ENCODE results near the gene AGPAT3.

The AGPAT3 gene

DNA sequence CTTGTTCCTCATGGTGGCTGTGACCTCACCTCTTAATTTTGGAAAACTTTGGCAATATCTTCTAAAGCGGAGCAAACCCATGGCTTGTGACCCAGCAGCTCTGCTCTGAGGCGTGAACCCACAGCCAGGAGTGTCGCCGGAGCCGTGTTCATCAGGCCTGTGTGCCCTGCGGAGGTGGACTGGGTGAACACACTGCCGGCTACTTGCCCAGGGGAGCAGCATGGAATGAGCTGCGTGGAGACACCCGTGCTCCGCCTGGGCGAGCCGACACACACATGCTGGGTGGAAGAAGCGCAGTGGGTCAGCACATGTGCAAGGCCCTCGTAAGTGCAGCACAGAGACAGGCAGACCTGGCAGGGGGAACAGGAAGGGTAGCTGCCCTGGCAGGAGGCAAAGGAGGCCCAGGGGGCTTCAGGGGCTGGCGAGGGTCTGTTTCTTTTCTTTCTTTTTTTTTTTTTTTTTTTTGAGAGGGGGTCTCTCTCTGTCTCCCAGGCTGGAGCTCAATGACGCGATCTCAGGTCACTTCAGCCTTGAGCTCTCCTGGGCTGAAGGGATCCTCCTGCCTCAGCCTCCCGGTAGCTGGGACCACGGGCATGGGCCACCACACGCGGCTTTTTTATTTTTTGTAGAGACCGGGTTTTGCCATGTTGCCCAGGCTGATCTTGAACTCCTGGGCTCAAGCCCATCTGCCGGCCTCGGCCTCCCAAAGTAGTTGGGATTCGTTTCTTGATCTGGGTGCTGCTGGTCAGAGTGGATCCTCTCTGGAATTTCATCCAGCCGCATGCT, 41.8 kb downstream of the AGPAT3 start:
- DNase-seq (ENCODE audit: low read depth, low spot score): no peak

- no peak for DNase-seq (ENCODE audit: low read depth, low spot score)
Measured at GRCh38 chr21:43907751-43908150, 42.7 kb downstream of the AGPAT3 start.

DNA sequence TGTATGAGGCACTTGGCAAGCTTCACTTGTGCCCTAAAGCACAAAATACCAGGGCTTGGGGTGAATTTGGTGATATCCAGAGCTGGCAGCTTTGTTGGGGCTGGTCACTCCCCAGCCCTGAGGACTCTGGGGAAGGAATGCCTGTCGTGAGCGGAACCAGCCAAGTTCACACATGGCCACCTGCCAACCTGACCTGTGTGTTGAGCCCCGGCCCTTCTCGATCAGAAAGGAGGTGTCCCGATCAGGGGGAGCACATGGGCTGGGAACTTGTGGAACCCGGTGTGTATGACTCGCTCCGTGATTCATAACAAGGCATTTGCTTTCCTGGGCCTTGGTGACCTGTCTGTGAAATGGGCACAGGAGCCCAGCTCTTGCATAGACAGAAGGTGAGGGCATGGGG, 43.1 kb downstream of the AGPAT3 start:
- DNase-seq (ENCODE audit: low read depth, low spot score): no peak

- no peak for DNase-seq (ENCODE audit: low read depth, low spot score)
Measured at GRCh38 chr21:43909741-43910400, 44.8 kb downstream of the AGPAT3 start.

DNA sequence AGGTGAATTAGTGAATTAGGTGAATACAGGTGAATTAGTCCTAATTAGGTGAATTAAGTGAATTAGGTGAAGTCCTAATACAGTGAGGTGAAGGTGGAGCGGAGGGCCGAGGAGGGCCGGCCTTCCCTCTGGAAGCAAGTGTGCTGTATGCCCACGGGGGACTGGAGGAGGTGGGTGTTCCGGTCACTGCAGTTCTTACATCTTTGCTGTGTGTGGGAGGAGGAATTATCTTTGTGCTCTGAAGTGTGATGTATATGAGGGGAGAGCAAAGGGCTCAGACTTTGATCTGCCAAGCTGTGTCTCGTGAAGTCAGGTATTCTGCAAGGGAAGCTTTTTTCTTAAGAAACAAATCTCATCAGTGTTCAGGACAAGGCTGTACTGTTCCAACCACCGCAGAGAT, 45.4 kb downstream of the AGPAT3 start:
- DNase-seq (ENCODE audit: low read depth, low spot score): no peak

DNA sequence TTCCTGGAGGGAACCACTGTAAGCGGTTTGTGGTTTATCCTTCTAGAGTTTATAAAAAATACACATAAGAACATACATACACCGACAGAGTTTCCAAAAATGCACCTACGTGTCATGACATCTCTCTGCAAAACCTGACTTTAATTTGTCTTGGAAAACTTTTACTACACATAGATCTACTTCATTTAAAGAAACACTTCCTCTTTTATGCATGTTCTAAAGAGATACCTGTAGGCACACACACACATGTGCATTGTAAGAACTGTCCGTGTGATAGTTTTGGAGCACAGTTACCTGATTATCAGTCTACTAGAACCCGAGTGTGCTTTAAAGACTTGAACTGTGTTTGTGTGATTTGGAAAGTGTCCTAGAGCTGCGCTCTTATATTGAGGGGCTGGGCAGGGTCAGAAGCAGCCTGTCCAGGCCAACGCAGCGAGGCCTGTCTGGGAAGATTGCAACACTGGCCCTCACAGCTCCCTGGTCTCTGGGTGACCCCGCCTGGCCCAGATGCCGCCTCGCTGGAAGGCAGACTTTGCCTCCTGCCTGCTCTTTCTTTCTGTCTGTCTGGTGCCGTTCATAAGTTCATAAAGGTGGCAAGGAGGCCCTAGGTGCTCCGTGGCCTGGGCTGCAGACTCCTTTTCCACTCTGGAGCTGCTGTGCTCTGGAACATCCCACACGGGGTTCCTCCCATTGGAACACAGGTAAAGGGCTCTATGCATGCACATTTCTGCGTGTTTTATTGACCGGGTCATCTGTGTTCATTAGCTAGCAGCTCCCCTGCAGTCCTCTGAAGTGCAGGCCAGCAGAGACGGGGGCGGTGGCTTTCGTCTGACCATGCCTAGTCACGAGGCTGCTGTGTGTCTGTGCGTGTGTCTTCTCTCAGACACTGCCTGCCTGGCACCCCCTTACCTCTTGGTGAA, 46.3 kb downstream of the AGPAT3 start:
- DNase-seq (ENCODE audit: low read depth, low spot score): no peak

DNA sequence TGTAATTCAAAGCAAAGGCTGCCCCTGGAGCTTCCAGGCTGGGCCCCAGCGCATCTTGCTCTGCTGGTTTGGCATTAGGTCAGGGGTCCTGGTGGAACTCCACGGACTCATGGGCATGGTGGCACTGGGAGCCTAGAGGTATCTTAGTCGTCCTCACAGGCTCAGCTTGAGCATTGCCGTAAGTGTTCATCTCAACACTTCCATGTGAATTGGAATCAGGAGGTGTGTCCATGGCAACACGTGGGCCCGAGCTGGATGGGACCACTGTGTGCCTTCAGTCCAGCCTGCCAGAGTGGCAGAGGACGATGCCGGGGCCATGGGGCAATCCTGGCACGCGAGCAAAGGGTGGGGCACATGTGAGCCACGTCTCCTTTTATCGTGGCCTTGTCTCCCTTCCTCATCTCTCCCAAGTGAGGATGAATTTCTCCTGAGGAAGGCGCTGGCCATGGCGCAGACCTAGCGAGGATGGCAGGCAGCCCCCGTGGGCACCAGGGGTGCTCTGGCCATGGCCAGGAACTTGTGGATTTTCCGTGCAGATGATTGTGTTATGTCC, 47.0 kb downstream of the AGPAT3 start:
- DNase-seq (ENCODE audit: low read depth, low spot score): no peak

DNA sequence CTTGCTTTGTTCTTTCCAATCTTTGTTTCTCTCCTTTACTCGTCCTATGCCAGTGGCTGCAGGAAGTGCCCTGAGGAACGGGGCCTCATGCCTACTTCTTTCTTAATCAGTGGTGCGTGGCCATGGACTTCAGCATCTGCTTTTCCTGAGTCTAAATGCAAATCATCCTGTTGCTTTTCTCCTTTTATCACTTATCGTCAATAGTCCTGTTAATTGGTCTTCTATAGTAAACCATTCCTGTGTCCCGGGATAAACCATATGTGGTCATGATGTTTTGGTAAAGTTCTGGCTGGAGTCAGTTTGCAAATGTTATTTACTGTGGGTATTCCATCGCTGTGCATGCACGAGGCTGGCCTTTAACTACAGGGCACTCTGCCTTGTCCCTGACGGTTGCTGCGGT, 47.5 kb downstream of the AGPAT3 start:
- no peak for DNase-seq (ENCODE audit: low read depth, low spot score)

GRCh38 chr21:43912910-43913309, 47.9 kb downstream of the AGPAT3 start:
- no peak for DNase-seq (ENCODE audit: low read depth, low spot score)

DNA sequence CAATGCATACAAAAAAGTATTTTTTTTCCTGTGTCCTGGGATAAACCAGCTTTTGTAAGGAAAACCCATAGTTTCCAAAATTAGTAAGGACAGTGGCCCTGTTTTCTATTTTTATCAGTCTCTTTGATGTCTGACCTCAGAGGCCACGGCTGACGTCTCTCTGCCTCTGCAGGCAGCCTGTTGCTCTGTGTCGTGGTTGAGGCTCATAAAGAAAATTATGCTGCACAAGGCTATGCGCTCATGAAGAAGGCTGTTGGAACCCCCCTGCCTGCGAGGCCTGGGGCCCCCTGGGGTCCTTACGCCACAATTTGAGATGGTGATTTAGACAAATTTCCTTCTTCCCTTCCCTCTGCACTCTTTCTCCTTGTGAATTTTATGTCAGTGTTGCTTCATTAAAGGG, 48.9 kb downstream of the AGPAT3 start:
- no peak for DNase-seq (ENCODE audit: low read depth, low spot score)

DNA sequence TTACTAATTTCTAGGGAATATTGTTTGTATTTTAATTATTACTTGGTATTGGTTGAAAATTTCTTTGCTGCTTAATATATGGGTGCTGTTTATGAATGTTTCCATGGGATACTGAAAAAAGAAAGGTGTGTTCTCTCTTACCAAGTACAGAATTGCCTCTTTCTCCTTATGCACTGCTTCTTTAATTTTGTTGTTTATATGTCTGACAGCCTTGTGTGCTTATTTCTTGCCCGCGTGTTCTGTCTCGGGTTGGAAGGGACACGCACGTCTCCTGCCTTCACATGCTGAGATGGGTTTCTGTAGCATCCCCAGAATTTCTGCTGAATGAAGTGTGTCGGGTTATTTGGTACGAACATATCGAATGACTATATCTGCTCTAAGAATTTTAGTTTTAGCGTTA, 51.1 kb downstream of the AGPAT3 start:
- DNase-seq (ENCODE audit: low read depth, low spot score): no peak

DNA sequence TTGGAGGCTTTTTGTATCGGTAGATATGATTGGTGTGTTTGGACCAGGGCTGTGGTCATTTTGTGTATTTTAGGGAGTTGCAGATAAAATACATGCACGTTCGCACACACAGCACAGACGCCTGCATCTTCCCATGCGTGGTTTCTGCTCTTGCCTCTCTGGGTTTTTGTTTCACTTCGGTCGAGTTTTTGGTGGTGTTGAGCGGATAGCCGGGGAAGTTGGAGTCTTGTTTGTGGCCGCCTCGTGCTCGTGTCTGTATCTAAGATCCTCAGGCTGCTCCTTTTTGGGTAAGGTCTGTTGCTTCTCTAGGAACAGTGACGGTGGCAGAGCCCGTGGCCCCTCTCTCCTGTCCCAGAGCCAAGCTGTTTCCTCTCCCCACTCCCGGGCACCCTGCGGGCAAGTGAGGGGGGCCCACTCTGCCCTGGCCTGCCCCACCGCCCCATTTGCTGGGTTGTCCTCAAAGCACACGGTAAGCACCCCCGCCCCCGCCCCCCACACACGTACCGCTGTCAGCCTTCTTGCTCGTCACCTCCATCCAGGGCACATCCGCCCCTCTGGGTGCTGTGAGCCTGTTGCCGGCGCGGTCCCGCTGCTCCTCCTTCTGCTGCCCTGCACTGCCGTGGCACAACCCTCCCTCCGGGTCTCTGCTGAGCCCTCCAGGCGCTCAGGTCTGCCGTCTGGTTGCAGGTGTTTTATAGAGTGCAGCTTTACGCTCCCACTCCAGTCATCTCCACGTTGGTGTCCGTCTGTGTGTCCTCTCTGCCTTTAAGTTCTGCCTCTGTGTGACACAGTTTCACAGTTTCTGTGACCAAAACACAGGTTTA, 51.9 kb downstream of the AGPAT3 start:
- DNase-seq (ENCODE audit: low read depth, low spot score): no peak

DNA sequence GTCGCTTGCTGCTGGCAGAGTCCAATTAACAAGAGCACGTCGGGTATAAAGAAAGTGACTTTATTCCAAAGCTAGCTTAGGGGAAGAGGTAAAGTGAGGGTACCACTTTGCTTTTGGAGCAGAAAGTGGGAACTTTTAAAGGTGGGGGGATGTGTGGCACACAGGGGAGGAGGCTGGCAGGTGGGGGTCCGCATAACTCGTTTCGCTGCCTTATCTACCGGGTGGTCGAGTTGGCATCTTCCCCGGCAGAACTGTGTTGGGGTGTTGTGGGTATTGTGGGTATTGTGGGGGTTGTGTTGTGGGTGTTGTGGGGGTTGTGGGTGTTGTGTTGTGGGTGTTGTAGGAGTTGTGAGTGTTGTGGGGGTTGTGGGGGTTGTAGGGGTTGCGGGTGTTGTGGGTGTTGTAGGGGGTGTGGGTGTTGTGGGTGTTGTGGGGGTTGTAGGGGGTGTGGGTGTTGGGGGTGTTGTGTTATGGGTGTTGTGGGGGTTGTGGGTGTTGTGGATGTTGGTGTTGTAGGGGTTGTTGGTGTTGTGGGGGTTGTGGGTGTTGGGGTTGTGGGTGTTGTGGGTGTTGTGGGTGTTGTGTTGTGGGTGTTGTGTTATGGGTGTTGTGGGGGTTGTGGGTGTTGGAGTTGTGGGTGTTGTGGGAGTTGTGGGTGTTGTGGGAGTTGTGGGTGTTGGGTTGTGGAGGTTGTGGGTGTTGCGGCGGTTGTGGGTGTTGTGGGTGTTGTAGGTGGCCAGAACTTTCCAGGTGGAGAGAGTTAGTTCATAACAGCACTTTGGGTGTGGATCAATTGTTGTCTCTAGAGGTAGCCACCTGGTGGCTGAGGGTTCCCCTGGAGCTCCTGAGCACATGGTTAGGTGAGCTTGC, 52.7 kb downstream of the AGPAT3 start:
- DNase-seq (ENCODE audit: low read depth, low spot score): no peak

DNA sequence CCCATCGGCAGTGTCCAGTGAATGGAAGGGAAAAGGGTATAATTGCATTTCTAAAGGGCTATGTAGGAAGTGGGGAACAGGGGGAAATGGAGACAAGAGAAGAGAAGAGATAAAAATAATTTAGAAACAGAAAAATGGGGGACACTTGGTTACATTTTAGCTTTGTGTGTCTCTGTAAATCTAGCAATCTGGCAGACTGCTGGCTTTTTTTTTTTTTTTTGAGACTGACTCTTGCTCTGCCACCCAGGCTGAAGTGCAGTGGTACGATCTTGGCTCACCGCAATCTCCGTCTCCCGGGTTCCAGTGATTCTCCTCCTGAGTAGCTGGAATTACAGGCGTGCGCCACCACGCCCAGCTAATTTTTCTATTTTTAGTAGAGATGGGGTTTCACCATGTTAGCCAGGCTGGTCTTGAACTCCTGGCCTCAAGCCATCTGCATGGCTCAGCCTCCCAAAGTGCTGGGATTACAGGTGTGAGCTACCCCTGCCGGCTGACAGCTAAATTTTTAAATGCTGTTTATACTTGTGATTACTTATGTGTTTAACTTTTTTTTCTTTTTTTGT, 53.4 kb downstream of the AGPAT3 start:
- no peak for DNase-seq (ENCODE audit: low read depth, low spot score)

DNA sequence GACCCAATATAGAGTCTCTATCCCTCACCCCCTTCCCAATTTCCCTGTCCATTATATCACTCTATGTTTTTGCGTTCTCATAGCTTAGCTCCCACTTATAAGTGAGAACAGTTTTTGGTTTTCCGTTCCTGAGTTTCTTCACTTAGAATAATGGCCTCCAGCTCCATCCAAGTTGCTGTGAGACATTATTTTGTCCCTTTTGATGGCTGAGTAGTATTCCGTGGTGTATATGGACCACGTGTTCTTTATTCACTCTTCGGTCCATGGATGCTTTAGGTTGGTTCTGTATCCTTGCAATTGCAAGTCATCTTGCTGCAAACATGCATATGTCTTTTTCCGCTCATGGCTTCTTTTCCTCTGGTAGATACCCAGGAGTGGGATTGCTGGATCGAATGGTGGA, 54.3 kb downstream of the AGPAT3 start:
- no peak for DNase-seq (ENCODE audit: low read depth, low spot score)

DNA sequence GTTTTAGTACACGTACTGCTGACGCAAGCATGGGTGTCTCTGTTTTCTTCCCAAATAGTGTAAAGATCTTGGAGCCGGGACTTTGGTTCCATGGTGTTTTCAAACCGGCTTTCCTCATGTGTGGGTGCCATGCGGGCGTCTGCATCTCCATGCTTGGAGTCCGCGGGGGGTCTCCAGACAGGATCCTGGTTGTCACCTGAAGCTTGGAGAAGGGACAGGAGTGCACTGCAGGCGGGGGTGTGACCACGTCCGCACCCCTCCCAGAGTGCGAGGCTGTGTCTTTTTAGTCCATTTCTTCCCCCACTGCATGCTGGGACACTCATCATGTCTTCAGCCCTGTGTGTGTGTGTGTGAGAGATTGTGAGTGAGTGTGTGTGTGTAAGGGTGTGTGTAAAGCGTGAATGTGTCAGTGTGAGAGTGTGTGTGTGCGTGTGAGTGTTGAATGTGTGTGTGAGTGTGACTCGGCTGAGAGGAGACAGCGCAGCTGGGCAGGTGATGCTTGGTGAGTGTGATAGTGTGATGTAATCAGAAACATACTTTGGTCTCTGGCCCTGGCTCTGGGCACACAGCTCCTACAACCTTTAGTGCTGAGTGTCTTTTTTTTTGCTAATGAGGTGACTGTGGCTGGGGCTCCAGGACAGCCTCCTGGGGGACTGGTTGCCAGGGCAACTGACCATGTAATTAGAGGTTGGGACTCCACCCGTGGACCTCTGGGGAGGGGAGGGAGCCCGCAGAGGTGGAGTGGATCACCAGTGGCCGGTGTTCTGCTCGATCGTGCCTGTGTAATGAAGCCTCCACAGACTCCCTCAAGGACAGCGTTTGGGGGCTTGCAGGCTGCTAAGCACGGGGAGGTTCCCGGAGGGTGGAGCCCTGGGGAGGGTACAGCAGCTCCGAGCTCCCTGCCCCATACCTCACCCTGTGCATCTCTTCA, 55.1 kb downstream of the AGPAT3 start:
- no peak for DNase-seq (ENCODE audit: low read depth, low spot score)

GRCh38 chr21:43921571-43921978, 56.6 kb downstream of the AGPAT3 start:
- no peak for DNase-seq (ENCODE audit: low read depth, low spot score)

Measured in activated CD4-positive, CD25-positive, alpha-beta regulatory T cell treated with anti-CD3 and anti-CD28 coated beads, Interleukin-2, amount 50 U/mL, for 16 hours (primary cell).